NCI-H1417 treated with DMSO at 0.1 percent for 48 hours (cell line): ENCODE data around the gene GMIP.
"Not testable (repeated sequence)": the region's sequence is repeated elsewhere in the genome, so short reads cannot be mapped to it uniquely, and the experiment has no call there.

Source experiments
- DNase-seq: peaks from one replicate; lab custom pipeline; 2025; lab: John Stamatoyannopoulos, UW

The GMIP gene, protein sequence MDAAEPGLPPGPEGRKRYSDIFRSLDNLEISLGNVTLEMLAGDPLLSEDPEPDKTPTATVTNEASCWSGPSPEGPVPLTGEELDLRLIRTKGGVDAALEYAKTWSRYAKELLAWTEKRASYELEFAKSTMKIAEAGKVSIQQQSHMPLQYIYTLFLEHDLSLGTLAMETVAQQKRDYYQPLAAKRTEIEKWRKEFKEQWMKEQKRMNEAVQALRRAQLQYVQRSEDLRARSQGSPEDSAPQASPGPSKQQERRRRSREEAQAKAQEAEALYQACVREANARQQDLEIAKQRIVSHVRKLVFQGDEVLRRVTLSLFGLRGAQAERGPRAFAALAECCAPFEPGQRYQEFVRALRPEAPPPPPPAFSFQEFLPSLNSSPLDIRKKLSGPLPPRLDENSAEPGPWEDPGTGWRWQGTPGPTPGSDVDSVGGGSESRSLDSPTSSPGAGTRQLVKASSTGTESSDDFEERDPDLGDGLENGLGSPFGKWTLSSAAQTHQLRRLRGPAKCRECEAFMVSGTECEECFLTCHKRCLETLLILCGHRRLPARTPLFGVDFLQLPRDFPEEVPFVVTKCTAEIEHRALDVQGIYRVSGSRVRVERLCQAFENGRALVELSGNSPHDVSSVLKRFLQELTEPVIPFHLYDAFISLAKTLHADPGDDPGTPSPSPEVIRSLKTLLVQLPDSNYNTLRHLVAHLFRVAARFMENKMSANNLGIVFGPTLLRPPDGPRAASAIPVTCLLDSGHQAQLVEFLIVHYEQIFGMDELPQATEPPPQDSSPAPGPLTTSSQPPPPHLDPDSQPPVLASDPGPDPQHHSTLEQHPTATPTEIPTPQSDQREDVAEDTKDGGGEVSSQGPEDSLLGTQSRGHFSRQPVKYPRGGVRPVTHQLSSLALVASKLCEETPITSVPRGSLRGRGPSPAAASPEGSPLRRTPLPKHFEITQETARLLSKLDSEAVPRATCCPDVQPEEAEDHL

DNA sequence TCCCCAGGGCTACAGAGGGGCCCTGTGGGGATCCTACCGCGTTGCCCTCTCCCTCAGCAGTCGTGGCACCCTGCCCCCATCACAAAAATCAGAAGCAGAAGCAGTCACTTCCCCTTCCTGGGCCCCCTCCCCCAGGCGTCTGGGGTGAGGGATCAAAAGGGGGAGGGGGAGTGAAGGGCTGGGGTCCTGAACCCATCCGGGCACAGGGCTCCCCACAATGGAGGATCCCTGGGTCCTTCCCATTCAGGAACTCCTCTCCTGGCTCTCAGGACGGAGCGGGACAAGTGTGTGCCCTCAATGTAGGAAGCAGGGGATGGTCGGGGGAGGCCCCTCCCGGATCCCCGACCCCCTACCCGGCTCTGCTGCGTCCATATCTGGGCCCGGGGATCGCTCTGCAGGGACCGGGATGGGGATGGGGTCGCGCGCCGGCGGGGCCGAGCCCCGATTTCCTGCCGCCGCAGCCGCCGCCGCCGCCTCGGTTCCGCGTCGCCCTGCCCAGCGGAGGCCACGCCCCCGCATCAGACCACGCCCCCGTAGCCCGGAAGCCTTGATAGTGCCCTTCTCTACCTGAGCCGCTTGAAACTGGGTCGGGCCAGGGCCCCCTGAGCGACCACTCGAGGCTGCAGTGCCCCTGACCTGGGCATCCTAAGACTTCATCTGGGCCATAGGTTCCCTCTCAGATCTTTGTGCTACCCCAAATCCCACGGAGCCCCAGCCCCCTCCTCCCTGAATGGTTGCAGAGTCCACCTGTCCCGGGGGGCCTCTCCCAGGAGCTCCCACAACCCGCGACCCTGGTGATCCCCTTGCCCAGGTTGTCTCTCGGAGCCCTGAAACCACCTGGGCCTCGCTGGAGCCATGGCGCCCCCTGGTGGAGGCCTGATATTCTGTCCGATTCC is at the start of gene GMIP:
TSS of gene GMIP (minus strand) at position 500 of the 896 bp plus-strand sequence. CDS start at position 372, 128 bp downstream.
- no peak for DNase-seq

DNA sequence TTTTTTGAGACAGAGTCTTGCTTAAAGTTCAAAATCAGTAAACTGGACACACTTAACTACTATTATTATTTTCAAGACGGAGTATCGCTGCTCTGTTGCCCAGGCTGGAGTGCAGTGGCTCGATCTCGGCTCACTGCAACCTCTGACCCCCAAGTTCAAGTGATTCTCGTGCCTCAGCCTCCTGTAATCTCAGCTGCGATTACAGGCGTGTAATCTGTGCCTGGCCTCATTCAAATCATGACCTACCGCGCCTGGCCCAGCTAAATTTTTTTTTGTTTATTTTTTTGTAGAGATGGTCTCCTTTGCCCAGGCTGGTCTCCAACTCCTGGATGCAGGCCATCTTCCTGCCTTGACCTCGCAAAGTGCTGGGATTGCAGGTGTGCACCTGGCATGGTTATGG is 48.2 kb upstream of the GMIP start:
- no peak for DNase-seq

DNA sequence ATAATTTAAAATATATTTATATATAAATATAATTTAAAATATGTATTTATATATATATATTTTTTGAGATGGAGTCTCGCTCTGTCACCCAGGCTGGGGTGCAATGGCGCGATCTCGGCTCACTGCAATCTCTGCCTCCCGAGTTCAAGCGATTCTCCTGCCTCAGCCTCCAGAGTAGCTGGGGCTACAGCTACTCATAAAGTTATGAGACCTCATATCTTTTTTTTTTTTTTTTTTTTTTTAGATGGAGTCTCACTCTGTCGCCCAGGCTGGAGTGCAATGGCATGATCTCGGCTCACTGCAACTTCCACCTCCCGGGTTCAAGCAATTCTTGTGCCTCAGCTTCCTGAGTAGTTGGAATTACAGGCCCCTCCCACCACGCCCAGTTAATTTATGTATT is 45.6 kb upstream of the GMIP start:
- DNase-seq, result not testable (repeated sequence)

DNA sequence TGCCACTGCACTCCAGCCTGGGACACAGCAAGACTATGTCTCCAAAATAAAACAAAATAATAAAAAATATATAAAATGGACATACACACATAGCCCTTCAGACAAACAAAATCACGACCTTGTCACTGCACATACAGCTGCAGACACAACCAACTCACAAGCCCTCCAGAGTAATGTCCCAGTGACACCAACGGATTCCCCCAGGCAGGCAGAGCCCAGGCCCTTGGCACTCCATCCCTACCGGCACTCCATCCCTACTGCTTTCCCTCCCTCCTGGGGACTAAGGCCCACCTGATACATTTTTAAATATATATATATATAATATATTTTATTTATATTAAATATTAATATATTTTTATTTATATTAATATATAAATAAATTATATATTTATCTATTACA is 43.6 kb upstream of the GMIP start:
- DNase-seq, result no peak

DNA sequence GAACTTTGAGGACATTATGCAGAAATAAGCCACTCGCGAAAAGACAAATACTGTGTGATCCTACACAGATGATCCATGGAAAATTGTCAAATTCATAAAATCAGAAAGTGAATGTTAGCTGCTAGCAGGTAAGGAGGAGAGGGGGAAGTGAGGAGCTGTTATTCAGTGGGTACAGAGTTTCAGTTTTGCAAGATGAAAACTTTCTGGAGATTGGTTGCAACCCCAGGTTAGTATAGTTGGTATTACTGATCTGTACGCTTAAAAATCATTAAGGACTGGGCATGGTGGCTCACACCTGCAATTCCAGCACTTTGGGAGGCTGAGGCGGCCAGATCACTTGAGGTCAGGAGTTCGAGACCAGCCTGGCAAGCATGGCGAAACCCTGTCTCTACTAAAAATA is 43.1 kb upstream of the GMIP start:
- DNase-seq, result no peak

DNA sequence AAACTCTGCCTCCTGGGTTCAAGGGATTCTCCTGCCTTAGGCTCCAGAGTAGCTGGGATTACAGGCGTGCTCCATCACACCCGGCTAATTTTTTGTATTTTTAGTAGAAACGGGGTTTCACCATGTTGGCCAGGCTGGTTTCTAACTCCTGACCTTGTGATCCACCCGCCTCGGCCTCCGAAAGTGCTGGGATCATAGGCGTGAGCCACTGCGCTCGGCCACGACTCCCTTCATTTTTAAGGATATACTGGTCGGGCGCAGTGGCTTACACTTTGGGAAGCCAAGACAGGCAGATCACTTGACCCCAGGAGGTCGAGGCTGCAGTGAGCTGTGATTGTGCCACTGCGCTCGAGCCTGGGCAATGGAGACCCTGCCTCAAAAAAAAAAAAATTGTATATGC is 42.7 kb upstream of the GMIP start:
- not testable (repeated sequence) for DNase-seq

DNA sequence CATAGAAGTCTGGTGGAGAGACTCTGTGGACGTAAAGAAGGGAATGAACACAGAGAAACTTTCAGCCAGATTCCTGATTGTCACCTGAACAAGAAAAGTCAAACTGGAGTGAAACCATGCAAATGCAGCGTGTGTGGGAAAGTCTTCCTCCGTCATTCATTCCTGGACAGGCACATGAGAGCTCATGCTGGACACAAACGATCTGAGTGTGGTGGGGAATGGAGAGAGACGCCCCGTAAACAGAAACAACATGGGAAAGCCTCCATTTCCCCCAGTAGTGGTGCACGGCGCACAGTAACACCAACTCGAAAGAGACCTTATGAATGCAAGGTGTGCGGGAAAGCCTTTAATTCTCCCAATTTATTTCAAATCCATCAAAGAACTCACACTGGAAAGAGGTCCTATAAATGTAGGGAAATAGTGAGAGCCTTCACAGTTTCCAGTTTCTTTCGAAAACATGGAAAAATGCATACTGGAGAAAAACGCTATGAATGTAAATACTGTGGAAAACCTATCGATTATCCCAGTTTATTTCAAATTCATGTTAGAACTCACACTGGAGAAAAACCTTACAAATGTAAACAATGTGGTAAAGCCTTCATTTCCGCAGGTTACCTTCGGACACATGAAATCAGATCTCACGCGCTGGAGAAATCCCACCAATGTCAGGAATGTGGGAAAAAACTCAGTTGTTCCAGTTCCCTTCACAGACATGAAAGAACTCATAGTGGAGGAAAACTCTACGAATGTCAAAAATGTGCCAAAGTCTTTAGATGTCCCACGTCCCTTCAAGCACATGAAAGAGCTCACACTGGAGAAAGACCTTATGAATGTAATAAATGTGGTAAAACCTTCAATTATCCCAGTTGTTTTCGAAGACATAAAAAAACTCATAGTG is 36.0 kb upstream of the GMIP start:
- DNase-seq, result no peak

DNA sequence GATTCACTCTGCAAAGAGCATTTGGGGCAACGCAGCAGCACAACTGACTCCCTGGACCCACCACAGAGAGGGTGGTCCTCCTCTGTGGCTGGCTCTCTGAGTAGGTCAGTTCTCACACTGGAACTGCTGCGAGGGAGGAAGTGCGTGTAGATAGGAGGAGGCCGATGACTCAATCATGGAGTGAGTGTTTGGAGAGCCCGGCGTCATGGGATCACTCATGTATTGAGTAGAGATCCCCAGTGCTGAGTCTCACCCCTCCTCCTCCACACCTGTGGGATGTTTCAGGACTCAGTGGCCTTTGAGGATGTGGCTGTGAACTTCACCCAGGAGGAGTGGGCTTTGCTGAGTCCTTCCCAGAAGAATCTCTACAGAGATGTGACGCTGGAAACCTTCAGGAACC is 34.1 kb upstream of the GMIP start:
- DNase-seq, result no peak

DNA sequence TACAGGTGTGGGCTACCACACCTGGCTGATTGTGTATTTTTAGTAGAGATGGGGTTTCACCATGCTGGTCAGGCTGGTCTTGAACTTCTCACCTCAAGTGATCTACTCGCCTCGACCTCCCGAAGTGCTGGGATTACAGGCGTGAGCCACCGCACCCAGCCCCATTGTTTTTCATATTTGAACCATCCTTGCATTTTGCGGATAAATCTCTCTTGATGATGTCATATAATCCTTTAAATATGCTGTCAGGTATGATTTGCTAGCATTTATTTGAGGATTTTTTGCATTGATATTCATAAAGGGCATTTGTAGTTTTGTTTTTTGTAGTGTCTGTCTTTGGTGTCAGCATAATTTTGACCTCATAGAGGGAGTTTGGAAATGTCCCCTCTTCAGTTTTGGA is 30.9 kb upstream of the GMIP start:
- no peak for DNase-seq

DNA sequence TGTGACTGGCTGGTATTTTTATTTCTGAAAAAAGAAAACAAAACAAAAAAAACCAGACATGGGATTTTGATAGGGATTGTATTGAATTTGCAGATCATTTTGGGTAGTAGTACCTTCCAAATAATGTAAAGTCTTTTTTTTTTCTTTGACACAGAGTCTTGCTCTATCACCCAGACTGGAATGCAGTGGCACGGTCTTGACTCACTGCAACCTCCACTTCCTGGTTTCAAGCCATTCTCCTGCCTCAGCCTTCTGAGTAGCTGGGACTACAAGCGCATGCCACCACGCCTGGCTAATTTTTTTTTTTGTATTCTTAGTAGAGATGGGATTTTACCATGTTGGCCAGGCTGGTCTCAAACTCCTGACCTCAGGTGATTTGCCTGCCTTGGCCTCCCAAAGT is 29.4 kb upstream of the GMIP start:
- DNase-seq, result no peak

DNA sequence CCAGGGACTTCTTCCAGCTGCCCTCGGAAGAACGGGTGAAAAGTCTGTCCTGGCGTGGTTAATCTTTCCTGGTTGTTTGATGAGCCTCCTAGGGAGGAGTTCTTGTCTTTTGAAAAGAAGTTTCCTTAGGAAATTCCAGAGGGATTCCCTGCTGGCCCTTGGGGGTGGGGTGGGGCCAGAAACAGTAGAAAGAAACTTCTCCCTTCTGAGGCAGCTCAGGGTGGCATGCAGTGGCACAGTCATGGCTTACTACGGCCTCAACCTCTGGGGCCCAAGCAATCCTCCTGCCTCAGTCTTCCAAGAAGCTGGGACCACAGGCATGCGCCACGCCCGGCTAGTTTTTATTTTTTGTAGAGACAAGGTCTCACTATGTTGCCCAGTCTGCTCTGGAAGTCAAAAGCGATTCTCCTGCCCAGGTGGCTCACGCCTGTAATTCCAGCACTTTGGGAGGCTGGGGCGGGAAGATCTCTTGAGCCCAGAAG is 26.7 kb upstream of the GMIP start:
- no peak for DNase-seq

DNA sequence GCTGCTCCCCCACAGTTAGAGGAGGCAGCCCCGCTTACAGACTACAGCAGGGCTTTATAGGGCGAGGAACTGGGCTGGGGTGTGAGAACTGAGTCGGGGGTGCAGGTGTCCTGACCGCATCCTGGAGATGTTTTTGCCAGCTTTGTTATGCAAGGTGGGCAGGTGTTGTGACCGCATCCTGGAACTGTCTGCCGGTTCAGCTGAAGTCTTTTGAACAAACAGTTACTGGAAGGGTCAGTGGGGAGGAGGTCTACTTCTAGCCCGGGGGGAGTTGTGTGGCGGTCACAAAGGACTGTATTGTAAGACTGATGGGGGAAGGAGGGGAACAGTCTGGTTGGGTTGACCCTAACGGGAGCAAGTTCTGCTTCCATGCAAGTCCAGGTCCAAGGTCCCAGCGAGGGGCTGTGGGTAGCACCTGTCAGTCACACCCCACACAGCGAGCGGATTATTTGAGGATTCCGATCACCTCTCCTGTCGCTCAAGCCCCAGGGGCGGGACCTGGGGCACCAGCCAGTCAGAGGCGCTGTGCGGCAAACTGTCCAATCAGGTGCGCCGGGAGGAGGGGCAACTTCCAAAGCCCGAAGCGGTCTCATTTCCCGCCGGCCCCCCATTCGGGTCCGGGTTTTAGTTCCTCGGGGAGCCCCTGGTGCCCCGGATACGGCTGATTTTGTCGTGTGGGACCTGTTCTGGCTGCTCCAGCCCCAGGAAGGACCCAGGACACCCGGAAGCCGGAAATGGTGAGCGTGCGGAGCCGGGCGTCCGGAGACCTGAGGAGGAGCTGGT is 25.0 kb upstream of the GMIP start, which contains the start of gene ZNF101:
TSS of gene ZNF101 (plus strand) at position 610 of the 783 bp plus-strand sequence. CDS start at position 735, 125 bp downstream.
- peak; percentile 56 for DNase-seq

DNA sequence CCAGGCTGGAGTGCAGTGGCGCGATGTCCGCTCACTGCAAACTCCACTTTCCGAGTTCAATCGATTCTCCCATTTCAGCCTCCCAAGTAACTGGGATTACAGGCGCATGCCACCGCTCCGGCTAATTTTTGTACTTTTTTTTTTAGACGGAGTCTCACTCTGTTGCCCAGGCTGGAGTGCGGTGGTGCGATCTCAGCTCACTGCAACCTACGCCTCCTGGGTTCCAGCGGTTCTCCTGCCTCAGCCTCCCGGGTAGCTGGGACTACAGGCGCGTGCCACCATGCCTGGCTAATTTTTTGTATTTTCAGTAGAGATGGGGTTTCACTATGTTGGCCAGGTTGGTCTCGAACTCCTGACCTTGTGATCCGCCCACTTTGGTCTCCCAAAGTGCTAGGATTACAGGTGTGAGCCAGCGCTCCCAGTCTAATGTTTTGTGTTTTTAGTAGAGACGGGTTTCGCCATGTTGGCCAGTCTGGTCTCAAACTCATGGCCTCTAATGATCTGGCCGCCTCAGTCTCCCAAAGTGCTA is 22.0 kb upstream of the GMIP start:
- DNase-seq, result not testable (repeated sequence)

DNA sequence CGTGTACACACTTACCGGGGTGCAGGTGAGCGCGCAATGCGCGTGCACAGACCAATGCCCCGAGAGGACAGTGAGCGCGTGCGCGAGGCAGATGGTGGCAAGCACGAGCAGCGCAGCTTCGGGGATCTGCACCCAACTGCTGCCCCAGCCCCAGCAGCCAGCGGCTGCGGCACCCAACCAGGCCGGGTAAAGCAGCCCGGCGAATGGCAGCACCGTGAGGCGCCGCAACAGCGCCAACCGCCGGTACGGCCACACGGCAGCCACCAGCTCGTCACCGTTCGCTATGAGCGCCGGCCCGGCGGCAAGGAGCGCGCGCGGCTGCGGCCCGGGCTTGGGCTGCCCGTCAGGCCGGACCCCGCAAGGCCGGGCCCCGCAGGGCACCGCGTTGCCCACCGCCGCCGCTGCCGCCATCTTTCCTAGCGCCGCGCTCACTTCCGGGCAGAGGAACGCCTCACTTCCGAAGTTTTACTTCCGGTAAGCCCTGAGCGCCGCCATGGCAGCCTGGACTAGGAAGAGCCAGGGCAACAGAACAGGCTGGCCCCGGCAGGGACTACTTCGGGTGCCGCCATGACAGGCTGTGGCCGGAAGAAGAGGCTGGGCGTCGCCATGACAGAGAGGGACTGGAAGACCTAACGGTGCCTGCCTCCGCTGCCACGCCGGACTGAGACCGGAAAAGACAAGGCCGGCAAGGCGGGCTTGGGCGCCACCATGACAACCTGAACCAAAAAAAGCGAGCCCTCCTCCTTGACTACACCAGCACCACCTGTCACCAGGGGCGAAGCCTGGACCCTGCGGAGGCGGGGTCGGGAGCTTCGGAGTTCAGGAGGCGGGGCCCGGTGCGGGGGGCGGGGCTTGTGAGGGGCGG is 20.0 kb upstream of the GMIP start, which contains the start of gene ATP13A1:
TSS of gene ATP13A1 (minus strand) at position 421 of the 865 bp plus-strand sequence. CDS start at position 411, 10 bp downstream.
- DNase-seq, result peak; percentile 90

DNA sequence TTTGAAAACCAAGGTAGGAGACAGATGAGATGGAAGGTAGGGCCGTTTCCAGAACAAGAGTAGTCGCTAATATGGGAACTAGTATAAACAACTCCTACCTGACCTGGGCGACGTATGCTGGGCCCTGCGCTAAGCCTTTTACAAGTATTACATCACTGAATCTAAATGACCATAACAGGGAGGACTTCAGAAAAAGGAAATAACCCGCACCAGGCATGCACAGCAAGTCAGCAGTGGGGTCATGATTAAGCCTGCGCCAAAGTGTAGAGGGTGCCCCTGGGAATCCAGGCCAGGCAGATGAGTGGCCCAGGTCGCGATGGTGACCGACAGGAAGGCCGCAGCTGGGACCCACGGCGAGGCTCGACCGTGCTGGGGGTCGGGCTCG is 19.4 kb upstream of the GMIP start:
- no peak for DNase-seq

DNA sequence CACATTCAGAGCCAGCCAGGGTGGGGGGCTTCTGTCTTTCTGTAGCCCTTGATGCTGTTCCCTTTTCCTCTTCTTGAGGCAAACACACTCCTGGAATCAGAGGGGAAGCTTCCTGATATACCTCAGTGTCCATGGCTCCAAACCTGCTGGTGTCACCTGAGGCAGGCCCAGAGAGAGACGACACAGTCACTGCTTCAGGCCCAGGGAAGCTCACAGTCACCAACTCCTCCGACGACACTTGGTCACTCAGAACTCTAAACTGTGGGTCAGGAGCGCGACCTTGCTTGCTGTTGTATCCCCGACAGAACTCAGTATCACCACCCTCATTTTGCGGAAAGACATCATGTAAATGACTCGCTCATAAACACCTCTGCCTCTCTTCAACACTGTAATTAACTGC is 18.9 kb upstream of the GMIP start:
- no peak for DNase-seq

DNA sequence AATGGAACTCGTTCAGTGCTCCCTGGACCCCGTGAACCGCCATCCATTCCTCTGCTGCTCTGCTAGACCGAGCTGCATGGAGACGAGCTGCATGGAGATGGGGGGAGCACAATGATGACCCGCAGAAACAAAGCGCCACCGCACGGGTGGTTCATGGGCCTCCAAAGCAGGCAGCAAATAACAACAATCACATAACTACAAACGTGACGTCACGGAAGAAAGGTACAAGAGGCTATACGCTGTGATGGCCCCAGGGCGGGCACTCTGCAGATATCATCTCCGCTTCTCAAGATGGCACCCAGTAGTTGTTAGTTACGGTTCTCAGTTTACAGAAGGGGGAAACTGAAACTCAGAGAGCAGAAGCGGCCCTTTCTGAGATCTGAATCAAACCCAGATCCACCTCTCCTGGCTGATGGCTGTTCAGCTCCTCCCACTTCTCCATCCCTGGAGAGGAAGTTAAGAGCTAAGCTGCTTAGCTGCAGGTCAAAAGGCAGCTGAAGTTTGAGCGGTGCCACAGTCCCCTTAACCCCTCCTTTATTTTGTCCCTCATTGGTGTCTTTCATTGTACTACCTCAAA is 18.3 kb upstream of the GMIP start:
- no peak for DNase-seq

DNA sequence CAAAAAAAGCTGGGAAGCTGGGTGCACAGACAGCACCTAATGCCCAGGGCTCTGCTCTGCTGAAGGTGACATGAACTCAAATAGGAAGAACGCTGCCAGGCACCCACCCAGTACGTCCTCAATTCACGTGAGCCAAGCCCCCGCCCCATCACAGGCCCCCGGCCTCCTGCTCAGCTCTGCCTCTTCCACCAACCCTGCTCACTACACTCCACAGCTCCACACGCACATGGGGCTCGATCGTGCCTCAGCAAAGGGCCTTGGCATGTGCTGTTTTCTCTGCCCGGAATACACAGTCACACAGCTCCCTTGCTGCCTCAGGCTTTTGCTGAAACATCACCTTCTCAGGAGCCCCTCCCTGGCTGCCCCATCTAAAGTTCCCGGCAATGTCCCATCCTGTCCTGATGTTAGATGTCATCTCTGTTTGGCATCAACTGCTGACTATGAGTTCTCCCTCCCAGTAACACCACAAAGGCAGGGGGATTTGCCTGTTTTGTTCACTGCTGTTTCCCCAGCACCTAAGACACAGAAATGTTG is 17.8 kb upstream of the GMIP start:
- DNase-seq, result no peak
